HG03342 (cell line): ENCODE results near the gene PKIG.

Experiments
- ATAC-seq: cut with Tn5 transposase; IDR thresholded peaks from one replicate; pipeline ENCODE4 v1.9.1; 2021; ENCODE audit warnings: mild to moderate bottlenecking, moderate library complexity; ENCODE audit not compliant: unreplicated experiment

Gene PKIG

DNA sequence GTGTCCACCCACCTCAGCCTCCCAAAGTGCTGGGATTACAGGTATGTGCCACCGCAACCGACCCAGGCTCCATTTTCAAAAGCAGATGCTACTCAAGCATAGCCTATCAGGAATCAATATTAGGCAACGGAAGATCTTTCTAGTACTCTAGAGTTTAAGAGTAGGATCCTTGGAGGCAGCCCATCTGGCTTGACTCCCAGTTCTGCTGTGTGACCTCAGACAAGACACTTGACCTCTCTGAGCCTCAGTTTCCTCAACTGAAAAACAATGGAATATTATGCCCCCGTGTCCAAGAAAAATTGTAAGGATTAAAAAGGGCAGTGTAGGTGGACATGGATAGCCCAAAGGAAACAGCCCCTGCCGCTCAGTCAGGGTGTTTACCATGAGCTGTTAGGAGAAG, 54.7 kb downstream of the PKIG start:
- ATAC-seq: no peak

GRCh38 chr20:44637522-44638372, 55.4 kb downstream of the PKIG start:
- no peak for ATAC-seq

DNA sequence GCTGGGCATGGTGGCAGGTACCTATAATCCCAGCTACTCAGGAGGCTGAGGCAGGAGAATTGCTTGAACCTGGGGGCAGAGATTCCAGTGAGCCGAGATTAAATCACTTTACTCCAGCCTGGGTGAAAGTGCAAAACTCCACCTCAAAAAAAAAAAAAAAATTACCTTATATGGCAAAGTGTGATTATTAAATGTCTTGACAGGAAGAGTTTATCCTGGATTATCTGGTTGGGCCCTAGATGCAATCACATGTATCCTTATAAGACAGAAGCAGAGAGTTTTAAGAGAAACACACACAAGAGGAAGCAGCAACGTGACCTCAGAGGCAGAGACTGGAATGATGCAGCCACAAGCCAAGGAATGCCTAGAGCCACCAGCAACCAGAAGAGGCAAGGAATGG, 58.1 kb downstream of the PKIG start:
- ATAC-seq: no peak

GRCh38 chr20:44641325-44641724, 58.9 kb downstream of the PKIG start:
- ATAC-seq: no peak

GRCh38 chr20:44642203-44643153, 60.1 kb downstream of the PKIG start:
- ATAC-seq: no peak

DNA sequence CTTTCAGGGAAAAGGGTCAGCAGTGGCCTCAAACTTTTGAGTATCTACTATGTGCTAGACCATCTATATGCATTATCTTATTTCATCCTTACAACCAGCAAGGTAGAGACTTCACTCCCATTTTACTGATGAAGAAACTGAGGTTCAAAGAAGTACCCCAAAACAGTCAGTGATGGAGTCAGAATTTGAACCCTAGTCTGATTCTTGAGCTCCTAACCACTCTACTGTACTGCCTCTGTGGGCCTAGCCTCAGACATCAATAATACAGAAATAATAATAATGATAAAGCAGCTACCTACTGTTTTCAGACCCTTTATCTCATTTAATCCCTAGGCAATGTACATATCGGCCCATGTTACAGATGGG, 60.8 kb downstream of the PKIG start:
- no peak for ATAC-seq

- no peak for ATAC-seq
These were observed 61.3 kb downstream of the PKIG start for GRCh38 chr20:44643596-44644229.

- no peak for ATAC-seq
These were observed 61.8 kb downstream of the PKIG start for GRCh38 chr20:44644230-44644617.

DNA sequence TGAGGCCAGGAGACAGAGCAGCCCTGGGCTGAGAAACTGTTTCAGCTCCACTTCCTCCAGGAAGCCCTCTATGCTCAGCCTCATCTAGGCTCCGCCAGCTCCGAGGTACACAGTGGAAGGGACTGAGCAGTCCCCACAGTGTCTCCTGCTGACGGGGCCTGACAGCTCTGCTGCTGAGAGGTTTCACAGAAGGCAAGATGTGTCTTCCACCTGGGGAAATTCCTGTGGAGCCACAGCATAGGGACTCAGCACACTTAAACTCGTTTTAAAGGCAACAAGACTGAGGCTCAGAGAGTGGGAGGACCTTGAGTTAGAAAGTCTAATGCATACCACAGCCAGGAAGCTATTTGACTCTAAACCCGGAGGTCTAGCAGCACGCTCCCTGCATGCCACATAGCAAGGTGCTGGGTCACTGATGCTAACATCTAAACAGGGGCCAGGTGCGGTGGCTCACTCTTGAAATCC, 62.3 kb downstream of the PKIG start:
- no peak for ATAC-seq

- no peak for ATAC-seq
These were observed 63.8 kb downstream of the PKIG start for GRCh38 chr20:44646023-44646640.

- ATAC-seq: peak; percentile 61
These were observed 64.4 kb downstream of the PKIG start for GRCh38 chr20:44646641-44647274.

- no peak for ATAC-seq
These were observed 65.7 kb downstream of the PKIG start for GRCh38 chr20:44648068-44648467.

- no peak for ATAC-seq
These were observed 66.2 kb downstream of the PKIG start for GRCh38 chr20:44648579-44648978.

- no peak for ATAC-seq
These were observed 66.7 kb downstream of the PKIG start for GRCh38 chr20:44649126-44649525.

DNA sequence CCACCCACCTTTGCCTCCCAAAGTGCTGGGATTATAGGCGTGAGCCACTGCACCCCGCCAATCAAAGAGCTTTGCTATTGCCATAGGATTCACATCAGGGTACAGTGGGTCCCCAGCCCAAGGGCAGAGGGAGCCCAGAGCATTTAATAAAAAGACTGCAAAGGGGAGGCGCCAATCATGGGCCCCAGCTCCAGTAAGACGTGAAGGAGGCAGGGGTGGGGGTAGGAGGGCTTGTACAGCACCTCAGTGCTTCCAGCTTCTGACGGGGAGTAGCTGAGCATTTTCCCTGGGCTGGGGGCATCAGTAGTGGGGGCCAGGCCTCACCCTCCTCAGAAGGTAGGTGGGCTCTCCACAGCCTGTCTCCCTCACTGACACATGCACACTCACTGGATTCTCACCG, 67.6 kb downstream of the PKIG start:
- no peak for ATAC-seq

- ATAC-seq: no peak
These were observed 68.5 kb downstream of the PKIG start for GRCh38 chr20:44650771-44651433.

- ATAC-seq: no peak
These were observed 69.0 kb downstream of the PKIG start for GRCh38 chr20:44651434-44651683.

GRCh38 chr20:44651684-44652423, 69.5 kb downstream of the PKIG start, which contains the start of gene ADA:
TSS of gene ADA (minus strand) at chr20:44651699. CDS start at chr20:44651607, 92 bp downstream.
- no peak for ATAC-seq

- ATAC-seq: no peak
These were observed 71.2 kb downstream of the PKIG start for GRCh38 chr20:44653546-44653945.
